Keratinocyte (primary cell): ENCODE measurements around the gene BCAM. TPM values are rescaled to one million over a fixed set of nuclear protein-coding genes. Genes with fewer than 3 reads are reported as not detected.

Experiments
- DNase-seq: peaks from one replicate; pipeline ENCODE4 v3.0.0-alpha.2; 2011; ENCODE audit warnings: low read depth, missing footprints, low spot score
- FAIRE-seq: peaks from 2 replicates; lab custom pipeline; 2011; peaks lifted over from hg19 to GRCh38; lab: Jason Lieb, UNC
- H2AFZ ChIP-seq: 2 replicates; pipeline ENCODE4 v1.6.0; 2012; ENCODE audit warnings: low read length, control low read depth, inconsistent platforms; ENCODE audit not compliant: control insufficient read depth
- H3K27ac ChIP-seq: 2 replicates; pipeline ENCODE4 v1.5.1; 2011; ENCODE audit warnings: low read length; ENCODE audit not compliant: control insufficient read depth, insufficient read depth
- H3K27me3 ChIP-seq: 3 replicates; pipeline ENCODE4 v1.6.0; 2011; ENCODE audit warnings: low read length; ENCODE audit not compliant: control insufficient read depth, insufficient read depth; ENCODE audit errors: extremely low read depth
- H3K36me3 ChIP-seq, 2 experiments: 2 replicates in 1 of 2; 3 replicates in 1 of 2; pipeline ENCODE4 v1.5.1; 2011; ENCODE audit warnings: low read length in 2 of 2, mild to moderate bottlenecking in 1 of 2; ENCODE audit not compliant: control insufficient read depth in 2 of 2, insufficient read depth in 2 of 2; ENCODE audit errors: extremely low read depth in 1 of 2
- H3K4me1 ChIP-seq: 3 replicates; pipeline ENCODE4 v1.5.1; 2011; ENCODE audit warnings: low read length; ENCODE audit not compliant: control insufficient read depth, insufficient read depth; ENCODE audit errors: extremely low read depth
- H3K4me2 ChIP-seq: 3 replicates; pipeline ENCODE4 v1.6.0; 2011; ENCODE audit warnings: low read depth, low read length; ENCODE audit not compliant: control insufficient read depth, insufficient read depth; ENCODE audit errors: extremely low read depth
- H3K4me3 ChIP-seq, 3 experiments: fragments of 200-600 bp in 1 of 3; sonication (generic) in 1 of 3; 2 replicates in 2 of 3; 3 replicates in 1 of 3; pipeline ENCODE4 v1.5.1; 2011 to 2016; ENCODE audit warnings: low read length in 3 of 3, mild to moderate bottlenecking in 3 of 3, control low read depth in 2 of 3, inconsistent platforms in 1 of 3, low read depth in 1 of 3, mixed read lengths in 1 of 3, mixed run types in 1 of 3, moderate library complexity in 1 of 3; ENCODE audit not compliant: control insufficient read depth in 2 of 3, insufficient read depth in 2 of 3; ENCODE audit errors: extremely low read depth in 1 of 3
- H3K79me2 ChIP-seq: 2 replicates; pipeline ENCODE4 v1.6.0; 2012; ENCODE audit warnings: low read length; ENCODE audit not compliant: control insufficient read depth, insufficient read depth
- H3K9ac ChIP-seq: 3 replicates; pipeline ENCODE4 v1.6.0; 2011; ENCODE audit warnings: low read length; ENCODE audit not compliant: control insufficient read depth, insufficient read depth; ENCODE audit errors: extremely low read depth
- H3K9me1 ChIP-seq: 3 replicates; pipeline ENCODE4 v1.6.0; 2011; ENCODE audit warnings: low read length; ENCODE audit not compliant: control insufficient read depth, insufficient read depth; ENCODE audit errors: extremely low read depth
- H3K9me3 ChIP-seq: 2 replicates; pipeline ENCODE4 v1.5.1; 2012; ENCODE audit warnings: low read depth, low read length; ENCODE audit not compliant: control insufficient read depth
- H4K20me1 ChIP-seq: 3 replicates; pipeline ENCODE4 v1.6.0; 2011; ENCODE audit warnings: low read length; ENCODE audit not compliant: control insufficient read depth, insufficient read depth; ENCODE audit errors: extremely low read depth
- CTCF ChIP-seq, 3 experiments: IDR thresholded peaks in 1 of 3; conservative IDR thresholded peaks in 1 of 3; optimal IDR thresholded peaks in 1 of 3; 2 replicates in 2 of 3; 3 replicates in 1 of 3; pipeline versions ENCODE3 to v1.5.1; 2011; ENCODE audit warnings: low read length in 3 of 3, mild to moderate bottlenecking in 3 of 3, moderate library complexity in 2 of 3, control low read depth in 1 of 3, inconsistent platforms in 1 of 3; ENCODE audit not compliant: insufficient read depth in 2 of 3; ENCODE audit errors: extremely low read depth in 1 of 3
- EZH2 ChIP-seq: IDR thresholded peaks from one replicate; pipeline ENCODE4 v1.6.1; 2012; ENCODE audit warnings: inconsistent platforms, mild to moderate bottlenecking, low read length, moderate library complexity
- dilution Hi-C: fragments of 300-500 bp; cut with MboI; formaldehyde crosslinking; loops from one replicate; pipeline ENCODE4 v1.7.0; 2020; ENCODE audit warnings: low sequenced_read_pairs; ENCODE audit not compliant: extremely low pct_ligation_motif_present
- polyA plus RNA-seq, 5 experiments: library from polyadenylated mRNA; depleted of rRNA in 3 of 5; stranded (reverse) in 3 of 5; stranded (forward) in 1 of 5; unstranded in 1 of 5; fragments of >200 nt; gene quantifications; 1 replicate in 1 of 5; 2 replicates in 3 of 5; 3 replicates in 1 of 5; pipeline versions ENCODE4 v1.2.1 to v1.2.3, GENCODE V29; 2011 to 2012; ENCODE audit warnings: missing spikeins in 2 of 5, low read depth in 1 of 5, low replicate concordance in 1 of 5

The BCAM gene
- polyA plus RNA-seq, 1 donor (not counting 4 experiments of a cell fraction or from before 2014, with no cell fraction given): 13.6 TPM

- H2AFZ ChIP-seq: no peak overlapping the region
Observed at GRCh38 chr19:44865196-44865767, 56.4 kb downstream of the BCAM start.

GRCh38 chr19:44866664-44867063, 57.8 kb downstream of the BCAM start:
- Histone ChIP-seq H3K4me2 (no peak overlapping the region), H3K4me3 (no peak overlapping the region), H2AFZ (no peak overlapping the region), H3K27ac (no peak overlapping the region), H3K36me3 (peaks cover 5 to 9% of the 10 kb centered on the region in 2 experiments), H3K9ac (no peak overlapping the region), H3K9me3 (no peaks in the 10 kb centered on the region), H3K27me3 (no peaks in the 10 kb centered on the region), H3K79me2 (no peaks in the 10 kb centered on the region), H3K4me1 (no peaks in the 10 kb centered on the region), H3K9me1 (no peaks in the 10 kb centered on the region), H4K20me1 (no peaks in the 10 kb centered on the region)
- dilution Hi-C loops: no loop called here
- no peak for TF ChIP-seq EZH2
- no peak for TF ChIP-seq CTCF (optimal IDR thresholded peaks at IDR 0.05 in 1 of 3, IDR thresholded peaks at IDR 0.05 in 1 of 3, conservative IDR thresholded peaks at IDR 0.05 in 1 of 3; ENCODE audit: extremely low read depth in 1 of 3, insufficient read depth in 2 of 3, low read length in 3 of 3)
- DNase-seq (no peak), FAIRE-seq (no peak)

More at GRCh38 chr19:44865196-44865767, 56.4 kb downstream of the BCAM start:
- H4K20me1 ChIP-seq: no peaks in the 10 kb centered on the region
- H3K9me1 ChIP-seq: no peaks in the 10 kb centered on the region
- H3K27me3 ChIP-seq: no peaks in the 10 kb centered on the region
- TF ChIP-seq CTCF (optimal IDR thresholded peaks at IDR 0.05 in 1 of 3, IDR thresholded peaks at IDR 0.05 in 1 of 3, conservative IDR thresholded peaks at IDR 0.05 in 1 of 3; ENCODE audit: extremely low read depth in 1 of 3, insufficient read depth in 2 of 3, low read length in 3 of 3) (no peak), EZH2 (no peak)
- no peak overlapping the region for H3K9ac ChIP-seq
- FAIRE-seq: no peak
- no peaks in the 10 kb centered on the region for H3K4me1 ChIP-seq
- peaks cover 5 to 9% of the 10 kb centered on the region in 2 experiments for H3K36me3 ChIP-seq
- no peak overlapping the region for H3K27ac ChIP-seq
- no peaks in the 10 kb centered on the region for H3K79me2 ChIP-seq
- H3K4me3 ChIP-seq: no peak overlapping the region
- no peak for DNase-seq
- no peaks in the 10 kb centered on the region for H3K9me3 ChIP-seq
- dilution Hi-C loops: no loop called here
- H3K4me2 ChIP-seq: no peak overlapping the region
